Parathyroid adenoma (tissue), 2 donors: ENCODE results near the gene HMGN4.

ENCODE experiments used
- H2AFZ ChIP-seq: fragments of 300-600 bp; sonication (generic); one replicate; pipeline ENCODE4 v1.7.0; 2017; ENCODE audit warnings: antibody characterized with exemption, mild to moderate bottlenecking
- H3K27ac ChIP-seq: fragments of 300-600 bp; sonication (generic); one replicate; pipeline ENCODE4 v1.7.0; 2017
- H3K27me3 ChIP-seq: fragments of 300-600 bp; sonication (generic); one replicate; pipeline ENCODE4 v1.7.0; 2017; ENCODE audit warnings: low read length; ENCODE audit not compliant: control insufficient read depth, insufficient read depth
- H3K36me3 ChIP-seq: fragments of 300-600 bp; sonication (generic); one replicate; pipeline ENCODE4 v1.7.0; 2017; ENCODE audit warnings: low read length; ENCODE audit not compliant: control insufficient read depth, insufficient read depth
- H3K4me1 ChIP-seq: fragments of 300-600 bp; sonication (generic); one replicate; pipeline ENCODE4 v1.7.0; 2017; ENCODE audit warnings: control low read depth
- H3K4me2 ChIP-seq: fragments of 300-600 bp; sonication (generic); one replicate; pipeline ENCODE4 v1.7.0; 2017; ENCODE audit warnings: low read length
- H3K4me3 ChIP-seq: fragments of 300-600 bp; sonication (generic); one replicate; pipeline ENCODE4 v1.7.0; 2017; ENCODE audit warnings: low read depth, low read length
- H3K79me2 ChIP-seq: fragments of 300-600 bp; sonication (generic); one replicate; pipeline ENCODE4 v1.7.0; 2017; ENCODE audit warnings: control low read depth
- H3K9ac ChIP-seq: fragments of 300-600 bp; sonication (generic); one replicate; pipeline ENCODE4 v1.7.0; 2017; ENCODE audit warnings: mild to moderate bottlenecking
- H3K9me3 ChIP-seq: fragments of 300-600 bp; sonication (generic); one replicate; pipeline ENCODE4 v1.7.0; 2017; ENCODE audit warnings: low read length; ENCODE audit not compliant: control insufficient read depth
- CTCF ChIP-seq: fragments of 300-600 bp; sonication (generic); IDR thresholded peaks from one replicate; pipeline ENCODE4 v1.7.0; 2017; ENCODE audit warnings: antibody characterized with exemption, mild to moderate bottlenecking
- donor health status: primary hyperparathyroidism.

Gene HMGN4

DNA sequence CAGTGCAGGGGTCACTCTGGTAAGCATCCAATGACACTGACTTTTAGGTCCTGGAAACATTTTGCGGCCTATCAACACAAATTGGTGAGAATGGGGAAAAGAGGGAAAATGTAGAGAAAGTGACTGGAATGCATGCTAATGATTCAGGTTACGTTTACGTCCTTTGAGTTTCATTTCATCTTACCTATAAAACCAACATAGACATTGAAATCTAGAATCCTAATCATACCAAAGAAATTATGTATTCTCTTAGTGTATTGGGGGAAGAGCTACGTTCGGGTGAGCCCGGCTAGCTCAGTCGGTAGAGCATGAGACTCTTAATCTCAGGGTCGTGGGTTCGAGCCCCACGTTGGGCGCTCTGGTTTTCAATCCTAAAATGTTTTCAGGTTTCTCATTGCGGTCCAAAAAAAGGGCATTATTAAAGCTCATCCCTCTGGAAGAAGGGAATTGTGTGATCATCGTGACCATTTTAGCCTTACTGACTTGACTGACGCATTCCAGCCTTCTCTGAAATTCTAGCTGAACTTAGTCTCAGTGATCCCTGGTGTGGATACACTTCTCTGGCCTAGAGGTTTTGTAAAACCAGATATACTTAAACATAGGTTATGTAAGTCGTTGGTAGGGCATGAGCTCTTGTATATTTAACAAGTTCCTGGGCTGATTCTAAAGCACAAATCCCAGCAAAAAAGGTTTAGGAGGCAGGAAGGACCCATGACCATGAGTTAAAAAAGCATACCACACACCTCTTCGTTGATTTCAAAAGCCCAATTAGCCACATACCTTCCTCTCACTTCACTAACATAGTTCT, 18.3 kb downstream of the HMGN4 start:
- H3K4me2 ChIP-seq: no peak overlapping the region
- H3K9ac ChIP-seq: no peak overlapping the region
- no peak for TF ChIP-seq CTCF
- no peaks in the 10 kb centered on the region for H3K79me2 ChIP-seq
- H3K27me3 ChIP-seq: no peaks in the 10 kb centered on the region
- no peaks in the 10 kb centered on the region for H3K36me3 ChIP-seq
- H3K4me3 ChIP-seq: no peak overlapping the region
- no peaks in the 10 kb centered on the region for H3K4me1 ChIP-seq
- peak overlapping the region; percentile 16 for H2AFZ ChIP-seq
- H3K27ac ChIP-seq: no peak overlapping the region
- H3K9me3 ChIP-seq: no peaks in the 10 kb centered on the region

DNA sequence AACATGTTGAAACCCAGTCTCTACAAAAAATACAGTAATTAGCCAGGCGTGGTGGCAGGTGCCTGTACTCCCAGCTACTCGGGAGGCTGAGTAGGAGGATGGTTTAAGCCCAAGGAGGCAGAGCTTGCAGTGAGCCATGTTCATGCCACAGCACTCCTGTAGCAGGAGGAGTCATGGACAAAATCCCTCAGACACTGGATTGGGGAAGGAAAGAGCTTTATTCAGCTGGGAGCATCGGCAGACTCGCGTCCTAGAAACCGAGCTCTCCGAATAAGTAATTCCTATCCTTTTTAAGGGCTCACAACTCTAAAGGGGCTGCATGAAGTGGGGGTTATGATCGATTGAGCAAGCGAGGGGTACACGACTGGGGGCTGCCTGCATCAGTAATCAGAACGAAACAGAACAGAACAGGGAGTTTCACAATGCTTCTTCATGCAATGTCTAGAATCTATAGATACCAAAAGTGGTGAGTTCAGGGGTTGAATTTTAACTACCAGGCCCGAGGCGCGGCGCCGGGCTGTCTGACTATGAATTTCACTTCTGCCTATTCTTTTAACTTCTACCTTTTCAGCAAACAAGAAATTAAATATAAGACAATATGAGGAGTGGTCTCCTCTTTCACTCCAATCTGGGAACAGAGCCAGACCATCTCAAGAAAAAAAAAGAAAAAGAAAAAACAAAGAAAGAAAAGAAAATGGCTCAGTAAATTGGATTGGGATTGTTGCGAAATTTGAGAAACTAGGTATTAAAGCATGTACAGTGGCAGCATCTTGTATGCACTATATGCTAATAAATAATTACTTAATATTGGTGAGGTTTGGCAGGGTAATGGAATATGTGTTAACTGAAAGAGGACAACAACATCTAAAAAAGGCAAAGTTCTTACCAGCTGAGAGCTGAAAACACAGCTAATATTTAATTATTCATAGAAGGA, 23.6 kb downstream of the HMGN4 start:
- no peak overlapping the region for H3K4me3 ChIP-seq
- H3K36me3 ChIP-seq: no peaks in the 10 kb centered on the region
- TF ChIP-seq CTCF: no peak
- H3K9me3 ChIP-seq: no peaks in the 10 kb centered on the region
- no peak overlapping the region for H3K9ac ChIP-seq
- no peak overlapping the region for H3K27ac ChIP-seq
- no peaks in the 10 kb centered on the region for H3K79me2 ChIP-seq
- H3K4me2 ChIP-seq: no peak overlapping the region
- no peaks in the 10 kb centered on the region for H3K27me3 ChIP-seq
- no peaks in the 10 kb centered on the region for H3K4me1 ChIP-seq
- H2AFZ ChIP-seq: no peak overlapping the region

GRCh38 chr6:26563488-26563887, 25.3 kb downstream of the HMGN4 start:
- Histone ChIP-seq H3K79me2 (no peaks in the 10 kb centered on the region), H2AFZ (no peak overlapping the region), H3K4me3 (no peak overlapping the region), H3K36me3 (no peaks in the 10 kb centered on the region), H3K4me2 (no peak overlapping the region), H3K27ac (no peak overlapping the region), H3K27me3 (no peaks in the 10 kb centered on the region), H3K9ac (no peak overlapping the region), H3K4me1 (no peaks in the 10 kb centered on the region), H3K9me3 (no peaks in the 10 kb centered on the region)
- TF ChIP-seq CTCF: no peak

GRCh38 chr6:26568601-26569432, 30.7 kb downstream of the HMGN4 start:
- TF ChIP-seq CTCF: peak; percentile 7
- H3K4me2 ChIP-seq: peak overlapping the region; percentile 52
- no peaks in the 10 kb centered on the region for H3K9me3 ChIP-seq
- H3K4me1 ChIP-seq: no peaks in the 10 kb centered on the region
- no peaks in the 10 kb centered on the region for H3K27me3 ChIP-seq
- H3K27ac ChIP-seq: peak overlapping the region; percentile 72
- no peaks in the 10 kb centered on the region for H3K79me2 ChIP-seq
- peak overlapping the region; percentile 59 for H3K4me3 ChIP-seq
- H3K36me3 ChIP-seq: no peaks in the 10 kb centered on the region
- peak overlapping the region; percentile 90 for H2AFZ ChIP-seq
- H3K9ac ChIP-seq: no peak overlapping the region
